Mucosa of descending colon (tissue), 3 donors: ENCODE measurements around the gene RAMAC. TPM values are rescaled to one million over a fixed set of nuclear protein-coding genes. Genes with fewer than 3 reads are reported as not detected.

Experiments used
- ATAC-seq: fragments of 200-7000 bp; cut with Tn5 transposase; one replicate; pipeline ENCODE4 v1.9.1; 2020; ENCODE audit warnings: mild to moderate bottlenecking, moderate library complexity
- DNase-seq, 3 donors: peaks; one replicate each; pipeline ENCODE4 v3.0.0-alpha.2; 2020
- H3K36me3 ChIP-seq: fragments of 200-600 bp; one replicate; pipeline ENCODE4 v1.8.0; 2021; ENCODE audit warnings: low read depth, mild to moderate bottlenecking
- H3K4me1 ChIP-seq: fragments of 200-600 bp; one replicate; pipeline ENCODE4 v1.8.0; 2021; ENCODE audit warnings: low read depth, mild to moderate bottlenecking
- H3K4me3 ChIP-seq: fragments of 200-600 bp; one replicate; pipeline ENCODE4 v1.8.0; 2021; ENCODE audit warnings: mild to moderate bottlenecking
- H3K9me3 ChIP-seq: fragments of 200-600 bp; one replicate; pipeline ENCODE4 v1.8.0; 2021; ENCODE audit warnings: mild to moderate bottlenecking
- CTCF ChIP-seq: fragments of 200-600 bp; IDR thresholded peaks from one replicate; pipeline ENCODE4 v1.8.0; 2022; ENCODE audit warnings: antibody characterized with exemption, mild to moderate bottlenecking
- intact Hi-C, 2 donors: fragments of 100-400 bp; cut with DNase I in 1 of 2; cut with micrococcal nuclease in 1 of 2; formaldehyde crosslinking; loops; one replicate each; pipeline versions ENCODE4 v1.11.0 to v1.11.1; 2022; cut with DNase I, micrococcal nuclease
- total RNA-seq, 3 donors: library from RNA; stranded (reverse); fragmentation: NEBNext Ultra II Directional in 2 of 3; extraction: Animal tissue kit (Norgen Biotek cat#: 25700) in 2 of 3; gene quantifications; one replicate each; pipeline versions ENCODE4 v1.2.1 to v1.2.4, GENCODE V29; 2021 to 2023
- donor health status: DM: no; HTN: no; CAD: no; lungs with moderate emphysema.
- donor health status: DM: no; HTN: no; CAD: no.
- donor health status: DM: no; HTN: yes; CAD: no.

RAMAC gene
- total RNA-seq, 3 donors from 2014 or later = 19.5 to 23.9 (median 20.6) TPM

GRCh38 chr15:83010709-83011270, 24.8 kb downstream of the RAMAC start:
- peak; percentile 69 for TF ChIP-seq CTCF
- H3K36me3 ChIP-seq = no peaks in the 10 kb centered on the region
- peak overlapping the region; percentile 100 for H3K4me3 ChIP-seq
- peak; percentile 68 to 91 (median 87) for DNase-seq
- no peaks in the 10 kb centered on the region for H3K9me3 ChIP-seq
- intact Hi-C loops = no loop called here
- peak; percentile 87 for ATAC-seq
- peaks cover 16% of the 10 kb centered on the region for H3K4me1 ChIP-seq

- peak; percentile 90 to 95 (median 92) for DNase-seq
- intact Hi-C loops = no loop called here
- peak; percentile 78 for TF ChIP-seq CTCF
- Histone ChIP-seq H3K4me1 (peaks cover 16% of the 10 kb centered on the region), H3K36me3 (no peaks in the 10 kb centered on the region), H3K9me3 (no peaks in the 10 kb centered on the region), H3K4me3 (peak within 1 kb of the TSS; percentile 100)
- ATAC-seq = peak; percentile 99
These were observed 25.5 kb downstream of the RAMAC start, which contains the start of gene C15orf40 for GRCh38 chr15:83011271-83012075. TSS of gene C15orf40 (minus strand) at chr15:83011639. CDS start at chr15:83011607, 32 bp downstream.

- H3K4me1 ChIP-seq = peaks cover 16% of the 10 kb centered on the region
- no peak for DNase-seq
- H3K9me3 ChIP-seq = no peaks in the 10 kb centered on the region
- intact Hi-C loops = no loop called here
- H3K4me3 ChIP-seq = no peak overlapping the region
- H3K36me3 ChIP-seq = no peaks in the 10 kb centered on the region
- no peak for ATAC-seq
- TF ChIP-seq CTCF = no peak
These were observed 26.0 kb downstream of the RAMAC start for GRCh38 chr15:83012076-83012426.

- ATAC-seq = no peak
- Histone ChIP-seq H3K4me3 (no peak overlapping the region), H3K36me3 (no peaks in the 10 kb centered on the region), H3K9me3 (no peaks in the 10 kb centered on the region), H3K4me1 (peaks cover 16% of the 10 kb centered on the region)
- TF ChIP-seq CTCF = no peak
- intact Hi-C loops = no loop called here
- no peak for DNase-seq
These were observed 26.6 kb downstream of the RAMAC start for GRCh38 chr15:83012636-83013035.

- no peak for TF ChIP-seq CTCF
- Histone ChIP-seq H3K4me3 (no peak overlapping the region), H3K9me3 (no peaks in the 10 kb centered on the region), H3K4me1 (peaks cover 16% of the 10 kb centered on the region), H3K36me3 (no peaks in the 10 kb centered on the region)
- DNase-seq (no peak), ATAC-seq (no peak)
- intact Hi-C loops = no loop called here
These were observed 28.2 kb downstream of the RAMAC start for GRCh38 chr15:83014205-83014653.
